ENCODE measurements around the gene WDR90.

DNA sequence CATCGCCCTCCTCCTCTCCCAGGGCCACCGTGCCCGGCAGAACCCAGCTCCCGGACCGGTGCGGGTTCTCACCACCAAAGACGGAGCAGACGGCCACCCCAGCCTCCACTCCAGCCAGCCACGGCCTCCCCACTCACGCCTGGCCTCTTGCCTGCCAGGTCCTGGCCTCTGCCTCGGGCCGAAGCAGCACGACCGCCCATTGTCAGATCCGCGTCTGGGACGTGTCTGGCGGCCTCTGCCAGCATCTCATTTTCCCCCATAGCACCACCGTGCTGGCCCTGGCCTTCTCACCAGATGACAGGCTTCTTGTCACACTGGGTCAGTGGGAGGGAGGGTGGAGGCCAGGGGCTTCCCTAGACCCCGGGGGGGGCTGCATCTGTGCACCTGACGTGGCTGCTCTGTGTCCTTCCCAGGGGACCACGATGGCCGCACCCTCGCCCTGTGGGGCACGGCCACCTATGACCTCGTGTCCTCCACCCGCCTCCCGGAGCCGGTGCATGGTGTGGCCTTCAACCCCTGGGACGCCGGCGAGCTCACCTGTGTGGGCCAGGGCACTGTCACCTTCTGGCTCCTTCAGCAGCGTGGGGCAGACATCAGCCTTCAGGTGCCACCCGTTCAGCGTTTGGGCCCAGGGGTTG is 12.1 kb downstream of the WDR90 start:
- TF ChIP-seq IKZF3 (tag by site-specific recombination; IDR thresholded peaks at IDR 0.05): no peak
- TF ChIP-seq, protein P1, sequence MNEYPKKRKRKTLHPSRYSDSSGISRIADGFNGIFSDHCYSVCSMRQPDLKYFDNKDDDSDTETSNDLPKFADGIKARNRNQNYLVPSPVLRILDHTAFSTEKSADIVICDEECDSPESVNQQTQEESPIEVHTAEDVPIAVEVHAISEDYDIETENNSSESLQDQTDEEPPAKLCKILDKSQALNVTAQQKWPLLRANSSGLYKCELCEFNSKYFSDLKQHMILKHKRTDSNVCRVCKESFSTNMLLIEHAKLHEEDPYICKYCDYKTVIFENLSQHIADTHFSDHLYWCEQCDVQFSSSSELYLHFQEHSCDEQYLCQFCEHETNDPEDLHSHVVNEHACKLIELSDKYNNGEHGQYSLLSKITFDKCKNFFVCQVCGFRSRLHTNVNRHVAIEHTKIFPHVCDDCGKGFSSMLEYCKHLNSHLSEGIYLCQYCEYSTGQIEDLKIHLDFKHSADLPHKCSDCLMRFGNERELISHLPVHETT (tag by site-specific recombination; IDR thresholded peaks at IDR 0.05): no peak
- TF ChIP-seq ZNF18 (tag by site-specific recombination; IDR thresholded peaks at IDR 0.05): no peak
- no peak for TF ChIP-seq PRDM1 (tag by site-specific recombination; IDR thresholded peaks at IDR 0.05)
- TF ChIP-seq ZNF521 (tag by site-specific recombination; IDR thresholded peaks at IDR 0.05): no peak
- no peak for TF ChIP-seq ZNF544 (tag by site-specific recombination; IDR thresholded peaks at IDR 0.05)
- TF ChIP-seq ZNF335 (tag by site-specific recombination; conservative IDR thresholded peaks at IDR 0.05): no peak; the same call in 1 of the 2 replicates
- TF ChIP-seq ZNF10 (tag by site-specific recombination; IDR thresholded peaks at IDR 0.05): no peak

Data from HEK293 (cell line).